GM10266 (cell line): ENCODE results near the gene ZBTB9.

Experiments
- DNase-seq: peaks from one replicate; pipeline ENCODE4 v3.0.0; 2012; ENCODE audit errors: extremely low spot score
- TF ChIP-seq, protein P1 (sequence below): IDR thresholded peaks from 2 replicates; pipeline ENCODE4 v1.5.1; 2012; ENCODE audit warnings: mild to moderate bottlenecking, low read depth; ENCODE audit not compliant: control insufficient read depth, insufficient read depth; ENCODE audit errors: missing control alignments

ZBTB9 gene

DNA sequence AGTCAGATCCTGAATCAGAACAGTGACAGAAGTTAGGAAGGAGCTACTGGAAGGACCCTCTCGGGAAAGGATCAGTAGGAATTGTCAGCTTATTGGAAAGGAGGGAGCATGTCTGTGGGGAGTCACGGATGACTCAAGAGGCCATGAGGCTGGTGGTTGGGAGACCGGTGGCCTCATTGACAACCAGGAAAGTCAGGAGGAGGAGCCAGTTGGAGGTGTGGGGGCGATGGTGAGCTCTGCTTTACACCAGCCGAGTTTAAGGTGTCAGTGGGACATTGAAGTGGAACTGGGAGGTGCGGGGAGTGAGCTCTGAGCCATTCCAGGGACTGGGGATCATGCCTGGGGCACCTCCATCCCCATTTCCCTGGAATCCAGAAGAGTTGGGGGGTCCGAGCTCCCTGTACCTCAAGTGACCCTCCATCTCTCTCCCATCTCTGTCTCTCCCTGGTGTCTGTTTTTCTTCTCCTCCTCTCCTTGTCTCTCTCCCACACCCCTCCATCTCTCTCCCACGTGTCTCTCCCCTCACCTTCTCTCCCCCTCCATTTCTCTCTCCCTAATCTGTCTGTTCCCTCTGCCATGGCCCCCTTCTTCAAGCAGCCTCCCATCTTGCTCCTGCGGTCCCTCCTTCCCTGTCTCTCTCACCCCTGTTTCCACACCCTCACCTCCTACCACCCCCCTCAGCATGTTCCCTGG is 14.3 kb upstream of the ZBTB9 start:
- DNase-seq: no peak
- TF ChIP-seq, protein P1, sequence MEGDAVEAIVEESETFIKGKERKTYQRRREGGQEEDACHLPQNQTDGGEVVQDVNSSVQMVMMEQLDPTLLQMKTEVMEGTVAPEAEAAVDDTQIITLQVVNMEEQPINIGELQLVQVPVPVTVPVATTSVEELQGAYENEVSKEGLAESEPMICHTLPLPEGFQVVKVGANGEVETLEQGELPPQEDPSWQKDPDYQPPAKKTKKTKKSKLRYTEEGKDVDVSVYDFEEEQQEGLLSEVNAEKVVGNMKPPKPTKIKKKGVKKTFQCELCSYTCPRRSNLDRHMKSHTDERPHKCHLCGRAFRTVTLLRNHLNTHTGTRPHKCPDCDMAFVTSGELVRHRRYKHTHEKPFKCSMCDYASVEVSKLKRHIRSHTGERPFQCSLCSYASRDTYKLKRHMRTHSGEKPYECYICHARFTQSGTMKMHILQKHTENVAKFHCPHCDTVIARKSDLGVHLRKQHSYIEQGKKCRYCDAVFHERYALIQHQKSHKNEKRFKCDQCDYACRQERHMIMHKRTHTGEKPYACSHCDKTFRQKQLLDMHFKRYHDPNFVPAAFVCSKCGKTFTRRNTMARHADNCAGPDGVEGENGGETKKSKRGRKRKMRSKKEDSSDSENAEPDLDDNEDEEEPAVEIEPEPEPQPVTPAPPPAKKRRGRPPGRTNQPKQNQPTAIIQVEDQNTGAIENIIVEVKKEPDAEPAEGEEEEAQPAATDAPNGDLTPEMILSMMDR: no peak

GRCh38 chr6:33440649-33441309 is 13.6 kb upstream of the ZBTB9 start:
- DNase-seq: no peak
- TF ChIP-seq, protein P1: no peak

GRCh38 chr6:33441457-33441856 is 12.9 kb upstream of the ZBTB9 start:
- TF ChIP-seq, protein P1: no peak
- DNase-seq: no peak

DNA sequence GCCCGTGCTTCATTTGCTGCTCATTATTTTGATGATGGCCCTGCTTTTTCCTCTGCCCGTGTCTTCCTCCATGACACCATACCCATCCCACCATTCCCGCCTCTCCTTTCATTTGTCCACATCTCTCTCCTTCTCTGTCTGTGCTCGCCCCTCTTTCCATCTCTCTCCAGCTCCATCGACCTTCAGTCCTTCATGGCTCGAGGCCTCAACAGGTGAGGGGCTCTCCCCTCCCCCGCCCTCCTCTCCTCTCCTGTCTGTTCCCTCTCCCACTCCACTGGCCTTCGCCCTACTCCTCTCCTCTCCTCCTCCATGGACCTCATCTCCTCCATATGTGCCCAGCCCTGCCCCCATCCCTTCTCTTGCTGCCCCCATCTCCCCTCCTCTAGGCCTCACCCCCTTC is 12.1 kb upstream of the ZBTB9 start:
- TF ChIP-seq, protein P1: no peak
- DNase-seq: no peak

DNA sequence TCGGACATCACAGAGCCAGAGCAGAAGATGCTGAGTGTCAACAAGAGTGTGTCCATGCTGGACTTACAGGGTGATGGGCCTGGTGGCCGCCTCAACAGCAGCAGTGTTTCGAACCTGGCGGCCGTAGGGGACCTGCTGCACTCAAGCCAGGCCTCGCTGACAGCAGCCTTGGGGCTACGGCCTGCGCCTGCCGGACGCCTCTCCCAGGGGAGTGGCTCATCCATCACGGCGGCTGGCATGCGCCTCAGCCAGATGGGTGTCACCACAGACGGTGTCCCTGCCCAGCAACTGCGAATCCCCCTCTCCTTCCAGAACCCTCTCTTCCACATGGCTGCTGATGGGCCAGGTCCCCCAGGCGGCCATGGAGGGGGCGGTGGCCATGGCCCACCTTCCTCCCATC is 11.4 kb upstream of the ZBTB9 start:
- TF ChIP-seq, protein P1: no peak
- DNase-seq: no peak

DNA sequence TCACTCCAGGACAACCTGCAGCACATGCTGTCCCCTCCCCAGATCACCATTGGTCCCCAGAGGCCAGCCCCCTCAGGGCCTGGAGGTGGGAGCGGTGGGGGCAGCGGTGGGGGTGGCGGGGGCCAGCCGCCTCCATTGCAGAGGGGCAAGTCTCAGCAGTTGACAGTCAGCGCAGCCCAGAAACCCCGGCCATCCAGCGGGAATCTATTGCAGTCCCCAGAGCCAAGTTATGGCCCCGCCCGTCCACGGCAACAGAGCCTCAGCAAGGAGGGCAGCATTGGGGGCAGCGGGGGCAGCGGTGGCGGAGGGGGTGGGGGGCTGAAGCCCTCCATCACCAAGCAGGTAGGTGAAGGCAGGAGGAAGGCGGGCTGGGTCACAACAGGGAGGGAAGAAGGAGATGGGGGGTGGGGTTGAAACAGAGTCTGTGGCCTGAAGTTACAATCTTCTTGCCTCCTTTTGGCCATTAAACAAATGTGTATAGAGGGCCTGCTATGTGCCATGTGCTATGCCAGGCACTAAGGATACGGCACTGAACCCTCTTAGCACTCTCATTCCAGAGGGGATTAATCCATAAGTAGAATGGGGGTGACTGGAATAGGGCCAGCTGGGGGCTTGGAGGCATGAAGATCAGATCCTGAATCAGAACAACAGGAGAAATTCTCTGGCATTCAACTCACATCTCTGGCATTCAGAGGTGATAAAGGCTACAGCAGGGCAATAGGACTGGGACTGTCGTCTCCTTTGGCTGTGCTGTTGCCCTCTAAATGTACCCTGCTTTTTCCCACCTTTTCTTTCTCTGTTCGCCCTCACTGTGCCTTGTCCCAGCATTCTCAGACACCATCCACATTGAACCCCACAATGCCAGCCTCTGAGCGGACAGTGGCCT is 10.5 kb upstream of the ZBTB9 start:
- TF ChIP-seq, protein P1: no peak
- DNase-seq: no peak
